Eye (tissue), 1 donor: ENCODE measurements around the gene ADAMTS19.
"Not testable (repeated sequence)": the region's sequence is repeated elsewhere in the genome, so short reads cannot be mapped to it uniquely, and the experiment has no call there.

Source experiments
- DNase-seq: peaks from one replicate; pipeline ENCODE4 v3.0.0-alpha.2; 2015

Gene ADAMTS19

DNA sequence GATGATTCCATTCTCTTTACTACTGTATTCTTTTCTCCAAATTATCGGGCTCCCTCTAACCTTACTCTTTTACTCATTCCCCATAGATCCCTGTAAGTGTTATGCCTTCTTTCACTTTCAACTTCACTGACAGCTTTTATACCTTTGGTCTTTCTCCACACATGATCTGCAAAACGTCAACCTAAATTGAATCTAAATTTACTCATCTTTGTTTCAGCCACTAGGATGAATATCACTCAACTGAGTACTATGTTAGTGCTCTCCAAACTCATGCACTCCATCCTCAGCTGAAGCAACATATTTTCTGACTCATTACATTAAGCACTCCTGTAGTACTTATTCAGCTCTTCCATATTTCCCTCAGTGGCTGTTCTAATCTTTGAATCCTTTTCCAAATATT, 133.4 kb downstream of the ADAMTS19 start:
- no peak for DNase-seq

DNA sequence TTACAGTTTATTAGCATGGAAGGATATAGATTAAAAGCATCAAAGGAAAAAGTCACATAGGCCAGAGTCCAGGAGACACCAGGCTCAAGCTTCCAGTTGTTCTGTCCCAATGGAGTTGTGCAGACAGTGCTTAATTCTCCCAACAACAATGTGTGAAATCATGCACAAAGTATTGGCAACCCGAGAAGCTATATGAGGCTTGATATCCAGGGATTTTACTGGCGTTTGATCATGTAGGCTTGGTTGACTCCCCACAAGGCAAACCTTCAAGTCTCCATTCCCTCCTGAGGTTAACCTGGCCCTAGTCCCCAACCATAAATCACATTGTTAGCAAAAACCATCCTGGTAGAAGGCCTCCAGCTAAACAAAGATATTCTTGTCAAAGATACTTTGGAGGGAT, 141.5 kb downstream of the ADAMTS19 start:
- peak; percentile 27 for DNase-seq

DNA sequence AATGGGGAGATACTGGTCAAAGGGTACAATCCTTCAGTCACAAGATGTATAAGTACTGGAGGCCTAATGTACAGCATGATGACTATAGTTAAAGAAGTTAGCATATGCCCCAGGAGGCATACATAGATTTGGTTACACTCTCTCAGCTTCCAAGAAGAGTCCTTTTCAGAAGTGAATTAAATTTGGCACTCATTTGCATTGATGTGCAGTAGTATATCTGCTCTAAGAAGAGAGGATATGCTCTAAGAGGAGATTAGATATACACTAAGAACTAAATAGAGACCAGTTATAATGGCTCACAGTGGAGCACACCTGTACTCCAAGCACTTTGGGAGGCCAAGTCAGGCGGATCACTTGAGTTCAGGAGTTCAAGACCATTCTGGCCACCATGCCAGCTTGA, 148.3 kb downstream of the ADAMTS19 start:
- no peak for DNase-seq

DNA sequence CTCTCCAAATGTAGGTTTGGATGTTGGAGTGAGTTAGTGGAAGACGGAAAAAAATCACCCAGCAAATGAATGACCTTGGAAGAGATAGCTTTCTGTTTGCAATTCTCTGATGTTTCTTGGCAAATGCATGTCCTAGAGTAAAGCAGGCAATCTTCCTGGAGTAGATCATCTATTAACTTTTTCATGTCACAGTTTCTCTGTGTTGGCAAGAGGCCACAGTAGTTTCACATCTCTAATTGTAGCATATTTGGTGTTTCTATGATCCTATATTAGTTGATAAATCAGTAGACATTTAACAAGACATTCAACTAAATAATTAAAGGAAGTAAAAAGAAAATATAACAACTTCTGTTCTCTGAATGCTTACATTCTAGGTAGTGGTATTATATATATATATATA, 149.6 kb downstream of the ADAMTS19 start:
- no peak for DNase-seq

DNA sequence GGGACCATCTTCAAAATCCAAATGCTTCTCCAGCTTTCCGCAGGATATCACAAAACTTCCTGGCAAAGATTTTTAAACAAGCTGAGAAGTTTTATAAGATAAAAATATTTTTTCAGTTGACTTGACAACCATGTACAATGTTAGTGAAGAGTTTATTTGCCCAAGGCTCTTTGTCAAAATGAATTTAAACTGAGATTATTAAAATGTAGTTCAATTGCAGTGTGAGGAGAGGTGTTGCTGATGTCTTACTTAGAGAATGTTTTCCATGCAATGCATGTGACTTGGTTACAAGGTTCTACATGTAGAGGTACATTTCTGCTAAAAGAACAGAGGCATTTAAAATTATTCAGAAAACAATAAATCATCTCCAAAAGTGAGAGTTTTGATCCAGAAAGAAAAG, 156.4 kb downstream of the ADAMTS19 start:
- peak; percentile 24 for DNase-seq

DNA sequence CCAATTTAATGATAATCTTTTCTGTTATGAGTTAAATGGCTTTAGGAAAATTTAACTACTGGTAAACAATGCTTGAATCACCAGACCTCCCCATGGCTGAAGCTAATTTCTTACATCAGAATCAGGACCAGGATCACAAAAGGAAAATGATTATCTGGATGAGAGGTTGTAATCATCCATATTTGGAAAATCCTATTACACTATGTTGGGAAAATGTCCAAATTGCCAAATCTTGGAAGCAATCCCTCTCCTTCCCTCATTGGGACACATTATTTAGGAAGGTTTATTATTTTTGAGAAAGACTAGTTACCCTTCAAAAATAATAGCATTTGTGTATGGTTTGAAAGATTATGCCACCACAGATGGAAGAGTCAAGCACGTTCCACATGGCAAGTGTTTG, 157.1 kb downstream of the ADAMTS19 start:
- DNase-seq, result no peak

DNA sequence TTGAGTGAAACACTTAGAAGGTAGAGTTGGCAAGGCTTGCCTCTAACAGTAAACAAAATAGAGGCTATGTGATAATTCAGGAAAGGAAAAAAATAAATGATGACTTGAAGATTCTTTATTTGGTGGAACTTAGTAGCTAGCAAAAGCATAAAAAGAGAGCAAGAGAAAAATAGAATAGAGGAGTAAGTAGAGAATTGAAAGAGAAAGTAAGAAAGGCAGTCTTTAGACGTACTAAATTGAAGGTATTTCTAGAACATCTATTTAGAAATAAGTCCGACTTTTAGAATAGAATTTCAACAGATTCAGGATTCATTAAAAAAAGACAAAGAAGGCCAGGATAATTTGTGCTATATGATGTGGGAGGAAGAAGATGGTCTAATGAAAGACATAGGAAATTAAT, 159.7 kb downstream of the ADAMTS19 start:
- no peak for DNase-seq

DNA sequence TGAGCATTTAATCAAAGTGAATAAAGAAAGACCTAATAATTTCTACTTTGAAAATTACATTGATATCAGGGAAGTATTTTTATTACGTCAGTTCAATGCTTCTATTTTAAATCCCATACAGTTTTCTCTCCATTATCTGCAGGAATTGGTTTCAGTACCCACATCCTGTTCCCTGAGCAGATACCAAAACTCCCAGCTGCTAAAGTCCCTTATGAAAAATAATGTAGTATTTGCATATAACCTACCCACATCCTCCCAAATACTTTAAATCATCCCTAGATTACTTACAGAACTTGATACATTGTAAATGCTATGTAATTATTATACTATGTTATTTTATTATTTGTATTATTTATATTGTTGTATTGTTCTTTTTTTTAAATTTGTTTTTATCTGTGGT, 162.4 kb downstream of the ADAMTS19 start:
- no peak for DNase-seq

DNA sequence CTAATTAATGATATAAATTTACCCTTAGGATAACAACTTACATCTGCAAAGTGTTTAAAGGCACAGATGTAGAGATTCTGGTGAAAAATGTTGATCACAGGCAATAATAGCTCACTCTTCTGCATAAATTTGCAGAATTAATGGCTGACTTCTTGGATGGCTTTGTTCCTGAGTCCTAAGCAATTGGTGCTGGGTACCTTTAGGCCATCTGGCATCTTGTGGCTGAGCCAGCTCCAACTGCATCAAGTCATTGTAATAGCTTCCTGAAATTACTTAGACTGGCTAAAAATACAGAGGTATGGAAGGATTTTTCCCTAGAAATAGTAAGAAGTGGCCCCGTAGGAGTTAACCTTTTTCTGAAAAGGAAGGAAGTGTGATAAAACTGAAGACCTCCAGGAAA, 169.5 kb downstream of the ADAMTS19 start:
- DNase-seq, result no peak

DNA sequence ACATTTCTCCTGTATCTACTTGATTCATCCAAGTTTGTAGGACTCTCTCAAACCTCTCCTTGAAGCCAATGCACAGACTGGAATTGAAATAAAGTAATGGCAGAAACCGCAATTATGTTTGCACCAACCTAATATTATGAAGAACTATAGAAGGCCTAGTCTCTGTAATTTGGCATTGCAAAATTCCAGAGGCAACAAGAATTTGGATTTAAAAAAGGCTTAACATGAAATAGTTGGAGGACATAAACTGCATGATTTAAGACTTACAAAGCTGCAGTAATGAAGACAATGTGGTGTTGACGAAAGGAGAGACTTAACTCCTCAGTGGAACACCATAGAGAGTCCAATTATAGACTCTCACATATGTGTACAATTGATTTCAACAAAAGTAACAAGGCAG, 170.0 kb downstream of the ADAMTS19 start:
- no peak for DNase-seq

DNA sequence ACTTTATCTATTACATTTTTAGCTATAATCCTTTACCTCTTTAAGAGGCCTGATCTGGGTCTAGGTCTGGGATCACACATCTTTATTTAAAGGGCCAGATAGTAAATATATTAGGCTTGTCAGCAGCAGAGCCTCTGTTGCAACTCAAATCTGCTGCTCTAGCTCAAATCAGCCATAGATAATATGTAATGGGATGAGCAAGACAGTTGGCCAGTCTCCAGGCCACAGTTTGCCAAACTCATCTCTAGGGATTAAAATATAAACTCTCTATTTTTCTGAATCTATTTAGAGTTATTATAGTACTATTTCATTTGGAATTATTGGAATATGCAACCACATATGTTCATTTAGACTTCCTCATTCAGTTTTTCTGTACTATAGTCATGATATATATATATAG, 171.9 kb downstream of the ADAMTS19 start:
- peak; percentile 24 for DNase-seq

DNA sequence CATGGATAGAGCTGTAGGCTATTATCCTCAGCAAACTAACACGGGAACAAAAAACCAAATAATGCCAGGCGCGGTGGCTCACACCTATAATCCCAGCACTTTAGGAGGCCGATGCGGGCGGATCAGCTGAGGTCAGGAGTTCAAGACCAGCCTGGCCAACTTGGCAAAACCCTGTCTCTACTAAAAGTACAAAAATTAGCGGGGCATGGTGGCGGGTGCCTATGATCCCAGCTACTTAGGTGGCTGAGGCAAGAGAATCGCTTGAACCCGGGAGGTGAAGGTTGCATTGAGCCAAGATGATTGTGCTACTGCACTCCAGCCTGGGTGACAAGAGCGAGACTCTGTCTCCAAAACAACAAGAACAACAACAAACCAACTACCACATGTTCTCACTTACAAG, 177.4 kb downstream of the ADAMTS19 start:
- DNase-seq, result not testable (repeated sequence)

DNA sequence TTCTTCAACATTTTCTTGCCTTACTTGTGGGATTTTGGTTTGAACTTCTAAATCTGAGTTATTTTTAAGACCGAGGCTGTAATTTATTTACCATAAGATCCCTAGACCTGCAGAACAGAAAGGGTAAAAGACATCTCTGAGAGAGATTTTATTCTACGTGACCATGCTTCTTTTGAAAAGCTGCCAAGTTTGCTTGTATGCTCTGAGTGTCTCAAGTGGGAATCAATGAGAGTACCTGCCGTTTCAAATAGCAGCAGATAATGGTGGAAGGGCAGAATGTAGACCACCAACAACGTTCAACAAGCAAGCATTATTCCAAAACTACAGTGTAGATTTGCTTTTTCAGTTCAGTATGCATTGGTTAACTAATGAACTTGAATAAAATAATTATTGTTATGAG, 179.2 kb downstream of the ADAMTS19 start:
- no peak for DNase-seq

DNA sequence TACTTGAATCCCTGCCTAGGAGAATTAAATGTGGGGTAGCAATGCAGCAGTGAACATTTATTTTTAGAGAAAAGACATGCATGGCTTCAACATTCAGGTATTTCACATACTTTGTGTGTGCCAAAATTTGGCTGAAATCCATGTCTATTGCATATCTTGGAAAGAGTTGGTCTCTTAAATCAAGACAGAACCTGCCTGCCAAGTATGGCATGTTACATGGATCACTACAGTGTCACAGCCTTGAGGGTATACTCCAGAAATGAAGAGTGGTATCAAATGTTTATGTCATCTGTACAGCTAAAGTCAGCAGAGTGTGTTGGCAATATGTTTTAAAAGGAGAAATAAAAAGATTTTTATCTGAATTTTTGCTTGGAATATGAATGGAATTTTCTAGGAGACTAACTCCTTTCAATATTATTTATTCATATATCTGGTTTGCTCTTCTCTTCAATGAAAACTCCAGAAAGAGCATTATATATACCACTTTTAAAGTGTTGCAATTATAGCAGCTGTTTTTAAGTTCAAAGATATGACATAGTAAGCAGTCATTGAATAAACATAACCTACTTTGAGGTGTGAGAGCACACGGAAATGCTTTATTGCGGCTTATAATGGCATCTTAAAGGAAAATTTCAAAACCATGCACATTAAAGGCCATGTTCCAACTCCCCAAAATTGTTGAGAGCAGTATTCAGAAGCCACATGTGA, 192.4 kb downstream of the ADAMTS19 start:
- peak; percentile 31 for DNase-seq

DNA sequence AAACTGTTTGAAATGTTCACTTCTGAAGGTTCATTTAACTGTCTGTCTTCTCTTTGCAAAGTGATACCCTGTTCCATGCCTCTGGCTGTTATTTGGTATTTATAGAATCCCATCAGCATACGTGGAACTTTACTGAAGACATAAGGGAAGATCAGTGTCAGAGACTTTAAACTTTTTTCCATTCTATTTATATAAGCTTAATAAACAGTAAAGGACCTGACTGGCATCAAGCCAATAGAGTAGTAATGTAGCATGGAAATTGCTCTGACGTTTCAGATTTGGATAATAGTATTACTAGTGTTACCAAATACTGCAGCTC, 192.9 kb downstream of the ADAMTS19 start:
- DNase-seq, result peak; percentile 40

DNA sequence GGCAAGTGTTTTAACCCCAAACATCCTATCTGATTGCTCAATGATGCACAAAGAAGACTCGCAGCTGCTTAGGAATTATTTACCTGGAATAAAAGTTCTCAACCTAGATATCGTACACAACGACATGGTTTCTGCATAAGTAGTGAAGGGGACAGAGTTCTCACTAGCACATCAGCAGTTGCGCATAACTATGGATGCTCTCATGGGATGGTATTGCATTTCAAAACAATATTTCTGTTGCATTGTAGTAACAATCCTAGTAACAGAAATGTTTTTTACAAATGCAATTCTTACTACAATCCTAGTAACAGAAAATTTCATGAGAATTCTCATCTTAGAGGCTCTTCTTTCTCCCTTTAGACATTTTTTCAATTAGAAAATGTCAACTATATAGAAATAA, 193.3 kb downstream of the ADAMTS19 start:
- DNase-seq, result no peak

DNA sequence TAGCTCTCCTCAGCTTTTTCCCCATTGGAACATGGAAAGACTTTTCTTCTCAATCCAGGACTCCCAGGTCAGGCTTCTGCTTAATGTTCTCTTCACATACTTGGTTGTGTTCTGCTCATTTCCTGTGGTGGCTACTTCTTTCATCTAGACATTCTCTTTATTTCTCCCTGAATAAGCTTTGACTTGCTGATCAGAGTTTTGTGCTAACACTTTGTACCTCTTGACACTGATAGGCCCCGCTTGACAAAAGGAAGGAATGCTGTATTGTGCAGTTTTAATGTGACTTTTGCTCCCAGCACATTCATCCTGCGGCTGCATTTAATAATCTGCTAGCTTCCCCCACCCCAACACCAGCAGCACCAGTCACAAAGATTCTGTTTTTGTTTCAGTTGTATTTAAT, 196.9 kb downstream of the ADAMTS19 start:
- DNase-seq, result no peak

DNA sequence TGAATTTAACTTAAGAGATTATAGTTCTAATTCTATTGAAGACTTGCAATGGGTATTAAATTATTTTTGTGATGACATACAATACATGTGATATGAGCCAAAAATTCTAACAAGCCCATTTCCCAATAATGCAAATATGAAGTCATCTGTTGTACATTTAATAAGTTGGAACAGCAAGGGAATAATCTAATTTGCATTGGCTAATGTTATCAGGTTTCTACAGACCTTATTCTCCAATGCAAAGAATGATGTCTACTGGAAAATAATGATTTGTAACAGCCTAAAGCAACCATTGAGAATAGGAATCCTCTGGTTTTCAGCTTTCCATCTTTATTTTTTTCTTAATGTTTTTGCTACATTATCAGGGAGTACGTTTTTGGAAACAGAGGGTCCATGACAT, 198.7 kb downstream of the ADAMTS19 start:
- DNase-seq, result peak; percentile 20

DNA sequence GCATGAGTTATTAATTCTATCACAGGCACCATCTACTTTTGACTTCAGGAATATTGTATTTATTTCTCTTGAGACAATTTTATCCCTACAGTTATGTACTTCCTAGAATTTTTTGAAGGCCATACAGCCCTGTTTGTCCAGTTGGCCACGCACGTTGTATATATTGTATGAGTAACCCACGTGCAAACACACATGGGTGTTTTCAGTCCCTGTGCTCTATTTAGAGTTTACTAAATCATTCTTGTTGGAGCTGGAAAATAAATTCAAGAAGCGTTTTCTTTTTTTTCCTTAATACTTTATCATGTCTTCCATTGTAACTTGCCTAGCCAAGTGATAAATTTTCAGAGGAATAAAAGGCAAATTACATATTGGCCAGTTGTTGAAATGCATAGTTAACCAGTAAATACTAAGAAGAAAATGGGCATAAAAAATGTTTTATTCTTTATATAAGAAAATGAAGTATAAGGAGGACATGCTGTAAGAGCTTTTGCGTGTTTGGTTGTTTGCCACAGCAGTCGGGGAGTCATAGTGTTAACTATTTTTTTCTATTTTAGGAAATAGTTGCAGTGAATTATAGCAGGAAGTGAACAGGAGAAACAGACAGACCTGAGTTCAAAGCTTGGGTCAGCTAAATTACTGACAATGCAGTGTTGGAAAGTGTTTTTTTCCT, 201.4 kb downstream of the ADAMTS19 start:
- no peak for DNase-seq

DNA sequence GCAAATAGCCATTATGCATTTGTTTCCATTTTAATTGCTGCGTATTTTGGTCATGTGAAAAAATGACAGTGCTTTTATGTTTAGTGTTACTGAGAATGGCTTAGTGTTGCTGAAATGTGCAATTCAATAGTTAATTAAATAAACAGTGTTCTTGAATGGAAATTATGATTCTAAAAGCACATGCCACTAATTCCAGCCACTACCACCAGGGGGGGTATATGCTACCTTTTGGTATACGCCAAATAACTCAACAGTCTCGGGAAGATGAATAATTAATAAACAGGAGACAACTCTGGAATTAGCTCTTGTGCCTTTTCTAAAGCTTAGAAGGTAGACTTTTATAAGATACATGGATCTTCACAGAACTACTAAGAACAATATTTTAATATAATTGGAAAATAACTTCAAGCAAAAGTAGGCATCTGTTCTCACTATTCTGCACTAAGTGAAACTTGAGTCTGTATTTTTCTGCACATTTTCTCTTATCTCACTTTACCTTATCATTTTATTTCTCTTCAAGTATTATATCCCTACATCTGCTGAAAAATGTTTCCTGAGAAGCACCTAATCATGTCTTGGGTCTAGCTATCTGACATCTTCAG, 204.3 kb downstream of the ADAMTS19 start:
- peak; percentile 45 for DNase-seq

DNA sequence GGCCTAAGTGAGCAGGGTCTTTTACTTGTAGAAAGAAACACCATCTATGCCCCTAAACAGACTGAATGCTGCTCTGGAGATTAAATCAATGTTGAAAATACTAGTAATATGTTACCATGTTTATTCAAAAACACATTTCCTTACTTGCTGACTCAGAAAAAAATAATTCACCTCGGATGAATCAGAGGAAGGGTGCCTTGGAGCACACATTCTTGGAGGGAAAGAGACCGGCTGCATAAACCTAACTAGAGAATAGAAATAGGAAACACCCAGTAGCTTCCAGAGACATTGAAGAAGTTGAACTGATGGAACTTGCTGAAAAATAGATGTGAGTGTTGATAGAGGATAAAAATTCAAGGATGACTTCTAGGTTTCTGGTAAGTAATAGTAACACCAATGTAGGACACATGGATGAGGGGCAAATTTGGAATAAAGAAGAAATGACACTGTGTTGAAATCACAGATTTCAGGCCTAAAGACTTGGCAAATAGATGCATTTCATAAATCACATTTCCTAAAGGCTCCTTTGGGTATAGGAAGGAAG, 210.9 kb downstream of the ADAMTS19 start:
- DNase-seq, result no peak

DNA sequence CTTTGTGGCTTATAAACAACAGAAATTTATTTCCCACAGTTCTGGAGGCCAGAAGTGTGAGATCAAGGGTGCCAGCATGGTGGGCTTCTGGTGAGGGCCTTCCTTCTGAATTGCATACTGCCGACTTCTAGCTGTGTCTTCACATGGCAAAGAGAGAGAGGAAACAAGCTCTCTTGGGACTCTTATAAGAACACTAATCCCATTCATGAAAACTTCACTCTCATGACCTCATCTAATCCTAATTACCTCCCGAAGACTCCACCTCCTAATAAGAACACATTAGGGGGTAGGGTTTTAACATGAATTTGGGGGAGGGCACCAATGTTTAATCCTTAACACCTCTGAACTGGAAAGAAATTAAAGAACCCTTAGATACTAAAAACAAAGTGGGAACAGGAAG, 211.9 kb downstream of the ADAMTS19 start:
- no peak for DNase-seq

DNA sequence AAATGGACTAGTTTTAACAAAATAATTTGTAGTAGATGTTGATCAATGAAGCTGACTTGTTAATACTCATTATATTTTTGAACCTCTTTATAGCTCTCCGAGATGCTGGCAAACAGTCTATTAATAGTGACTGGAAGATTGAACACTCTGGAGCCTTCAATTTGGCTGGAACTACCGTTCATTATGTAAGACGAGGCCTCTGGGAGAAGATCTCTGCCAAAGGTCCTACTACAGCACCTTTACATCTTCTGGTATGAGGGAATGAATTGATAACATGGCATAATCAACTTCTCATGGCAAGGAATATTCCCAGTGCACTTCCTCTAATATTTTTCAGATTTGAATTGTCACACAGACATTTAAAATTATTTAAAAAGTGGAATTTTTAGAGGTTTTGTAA, 219.6 kb downstream of the ADAMTS19 start:
- DNase-seq, result no peak

DNA sequence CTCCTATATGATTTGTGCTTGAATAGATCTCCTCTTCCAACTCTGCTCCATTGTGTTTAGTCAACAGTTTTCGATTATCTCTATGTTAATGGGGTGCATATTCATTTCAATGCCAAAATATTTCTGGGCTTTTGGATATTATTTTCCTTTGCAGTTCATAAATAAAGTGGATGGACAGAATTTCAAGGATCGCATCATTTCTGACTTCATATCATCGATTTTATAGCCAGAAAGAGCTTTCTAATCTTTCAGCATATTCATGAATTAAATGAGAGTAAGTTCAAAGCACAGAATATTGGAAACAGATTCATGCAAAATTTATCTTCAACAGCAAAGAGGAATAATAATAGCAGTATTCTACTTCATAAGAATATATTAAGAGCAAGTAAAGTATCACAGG, 227.8 kb downstream of the ADAMTS19 start:
- peak; percentile 14 for DNase-seq
